Neural progenitor cell (in vitro differentiated cells): ENCODE measurements around the gene SPATA33. TPM values are rescaled to one million over a fixed set of nuclear protein-coding genes. Genes with fewer than 3 reads are reported as not detected.
"Not testable (repeated sequence)": the region's sequence is repeated elsewhere in the genome, so short reads cannot be mapped to it uniquely, and the experiment has no call there.

Source experiments
- DNase-seq: peaks from one replicate; pipeline ENCODE4 v3.0.0-alpha.2; 2016; ENCODE audit warnings: low spot score
- H2AFZ ChIP-seq: fragments of 200-600 bp; sonication (generic); replicated peaks from 2 replicates; pipeline ENCODE4 v1.6.1; 2016; ENCODE audit warnings: antibody characterized with exemption
- H3F3A ChIP-seq: fragments of 200-600 bp; sonication (generic); 2 replicates; pipeline ENCODE4 v1.6.1; 2016; ENCODE audit warnings: antibody characterized with exemption, low read depth
- H3K27ac ChIP-seq: fragments of 200-600 bp; sonication (generic); 2 replicates; pipeline ENCODE4 v1.5.1; 2016; ENCODE audit warnings: mild to moderate bottlenecking
- H3K27me3 ChIP-seq: fragments of 200-600 bp; sonication (generic); 2 replicates; pipeline ENCODE4 v1.6.1; 2016; ENCODE audit warnings: mild to moderate bottlenecking, moderate library complexity
- H3K36me3 ChIP-seq: fragments of 200-600 bp; sonication (generic); 2 replicates; pipeline ENCODE4 v1.5.1; 2016
- H3K4me1 ChIP-seq: fragments of 200-600 bp; sonication (generic); 2 replicates; pipeline ENCODE4 v1.6.1; 2016; ENCODE audit warnings: mixed run types
- H3K4me2 ChIP-seq: fragments of 200-600 bp; sonication (generic); 2 replicates; pipeline ENCODE4 v1.6.1; 2016
- H3K4me3 ChIP-seq: fragments of 200-600 bp; sonication (generic); 2 replicates; pipeline ENCODE4 v1.5.1; 2016
- H3K79me2 ChIP-seq: fragments of 200-600 bp; sonication (generic); 2 replicates; pipeline ENCODE4 v1.6.1; 2016; ENCODE audit warnings: low read depth
- H3K9ac ChIP-seq: fragments of 200-600 bp; sonication (generic); 2 replicates; pipeline ENCODE4 v1.6.1; 2016
- H3K9me3 ChIP-seq: fragments of 200-600 bp; sonication (generic); 2 replicates; pipeline ENCODE4 v1.5.1; 2016; ENCODE audit warnings: low read depth
- H4K20me1 ChIP-seq: fragments of 200-600 bp; sonication (generic); 2 replicates; pipeline ENCODE4 v1.6.1; 2016; ENCODE audit warnings: low read depth
- H3K27ac Mint-ChIP-seq: 3 replicates; pipeline ENCODE4 v1.8.0; 2021; ENCODE audit warnings: mixed read lengths
- H3K27me3 Mint-ChIP-seq: 2 replicates; pipeline ENCODE4 v1.8.0; 2022; ENCODE audit warnings: low read depth, mild to moderate bottlenecking, inconsistent platforms, moderate library complexity, mixed read lengths; ENCODE audit not compliant: insufficient read depth
- H3K36me3 Mint-ChIP-seq: 3 replicates; pipeline ENCODE4 v1.8.0; 2021; ENCODE audit warnings: mixed read lengths
- H3K4me1 Mint-ChIP-seq: 3 replicates; pipeline ENCODE4 v1.8.0; 2021; ENCODE audit warnings: mixed read lengths
- H3K4me3 Mint-ChIP-seq: 3 replicates; pipeline ENCODE4 v1.8.0; 2021; ENCODE audit warnings: mild to moderate bottlenecking, moderate library complexity, mixed read lengths
- H3K9me3 Mint-ChIP-seq: 3 replicates; pipeline ENCODE4 v1.8.0; 2020; ENCODE audit warnings: mixed read lengths
- EZH2 ChIP-seq: fragments of 200-600 bp; sonication (generic); IDR thresholded peaks from 2 replicates; pipeline ENCODE4 v1.6.1; 2017; ENCODE audit warnings: antibody characterized with exemption, mild to moderate bottlenecking, moderate library complexity
- EZH2phosphoT487 ChIP-seq: fragments of 200-600 bp; sonication (generic); IDR thresholded peaks from 2 replicates; pipeline ENCODE4 v1.6.1; 2017; ENCODE audit warnings: antibody characterized with exemption
- total RNA-seq: library from RNA; depleted of rRNA; stranded (reverse); fragments of >200 nt; gene quantifications from 2 replicates; pipeline ENCODE4 v1.2.3, GENCODE V29; 2015; ENCODE audit warnings: low replicate concordance
- TF ChIP-seq, protein P1 (sequence below): fragments of 200-600 bp; sonication (generic); IDR thresholded peaks from 2 replicates; pipeline ENCODE4 v1.5.1; 2017; ENCODE audit warnings: antibody characterized with exemption, mild to moderate bottlenecking

SPATA33 gene
- total RNA-seq, 1 donor from 2014 or later, result 14.1 TPM

DNA sequence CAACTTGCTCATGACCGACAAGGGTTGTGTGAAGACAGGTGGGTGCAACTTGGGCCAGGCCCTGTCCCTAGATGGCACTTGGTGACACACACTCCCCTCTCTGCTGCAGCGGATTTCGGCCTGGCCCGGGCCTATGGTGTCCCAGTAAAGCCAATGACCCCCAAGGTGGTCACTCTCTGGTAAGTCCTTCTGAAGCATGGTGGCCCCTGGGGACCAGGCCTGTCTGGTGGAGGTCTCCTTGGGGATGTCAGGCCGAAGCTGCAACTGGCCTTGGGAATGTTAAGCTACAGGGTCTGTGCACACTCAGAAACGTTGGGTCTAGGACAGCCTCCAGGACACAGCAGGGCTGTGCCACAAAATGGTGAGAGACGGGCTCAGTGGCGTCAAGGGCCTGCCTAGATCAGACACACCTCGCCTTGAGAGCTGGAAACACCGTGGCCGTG is 35.7 kb downstream of the SPATA33 start:
- Histone ChIP-seq H2AFZ (no peak overlapping the region), H3F3A (no peaks in the 10 kb centered on the region), H3K9me3 (no peaks in the 10 kb centered on the region), H3K4me2 (no peak overlapping the region), H3K36me3 (no peaks in the 10 kb centered on the region), H3K4me3 (no peak overlapping the region), H3K79me2 (peaks cover 17% of the 10 kb centered on the region), H3K9ac (no peak overlapping the region), H3K27me3 (no peaks in the 10 kb centered on the region), H3K27ac (no peak overlapping the region), H4K20me1 (no peaks in the 10 kb centered on the region), H3K4me1 (no peaks in the 10 kb centered on the region)
- TF ChIP-seq, protein P1, sequence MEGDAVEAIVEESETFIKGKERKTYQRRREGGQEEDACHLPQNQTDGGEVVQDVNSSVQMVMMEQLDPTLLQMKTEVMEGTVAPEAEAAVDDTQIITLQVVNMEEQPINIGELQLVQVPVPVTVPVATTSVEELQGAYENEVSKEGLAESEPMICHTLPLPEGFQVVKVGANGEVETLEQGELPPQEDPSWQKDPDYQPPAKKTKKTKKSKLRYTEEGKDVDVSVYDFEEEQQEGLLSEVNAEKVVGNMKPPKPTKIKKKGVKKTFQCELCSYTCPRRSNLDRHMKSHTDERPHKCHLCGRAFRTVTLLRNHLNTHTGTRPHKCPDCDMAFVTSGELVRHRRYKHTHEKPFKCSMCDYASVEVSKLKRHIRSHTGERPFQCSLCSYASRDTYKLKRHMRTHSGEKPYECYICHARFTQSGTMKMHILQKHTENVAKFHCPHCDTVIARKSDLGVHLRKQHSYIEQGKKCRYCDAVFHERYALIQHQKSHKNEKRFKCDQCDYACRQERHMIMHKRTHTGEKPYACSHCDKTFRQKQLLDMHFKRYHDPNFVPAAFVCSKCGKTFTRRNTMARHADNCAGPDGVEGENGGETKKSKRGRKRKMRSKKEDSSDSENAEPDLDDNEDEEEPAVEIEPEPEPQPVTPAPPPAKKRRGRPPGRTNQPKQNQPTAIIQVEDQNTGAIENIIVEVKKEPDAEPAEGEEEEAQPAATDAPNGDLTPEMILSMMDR, result no peak
- TF ChIP-seq EZH2, result no peak
- TF ChIP-seq EZH2phosphoT487, result no peak
- H3K27ac Mint-ChIP-seq, result no peak overlapping the region
- no peaks in the 10 kb centered on the region for H3K9me3 Mint-ChIP-seq
- H3K4me1 Mint-ChIP-seq, result peaks cover 2% of the 10 kb centered on the region
- no peak overlapping the region for H3K4me3 Mint-ChIP-seq
- peaks cover 10% of the 10 kb centered on the region for H3K36me3 Mint-ChIP-seq
- H3K27me3 Mint-ChIP-seq, result peaks cover 14% of the 10 kb centered on the region
- DNase-seq, result no peak

DNA sequence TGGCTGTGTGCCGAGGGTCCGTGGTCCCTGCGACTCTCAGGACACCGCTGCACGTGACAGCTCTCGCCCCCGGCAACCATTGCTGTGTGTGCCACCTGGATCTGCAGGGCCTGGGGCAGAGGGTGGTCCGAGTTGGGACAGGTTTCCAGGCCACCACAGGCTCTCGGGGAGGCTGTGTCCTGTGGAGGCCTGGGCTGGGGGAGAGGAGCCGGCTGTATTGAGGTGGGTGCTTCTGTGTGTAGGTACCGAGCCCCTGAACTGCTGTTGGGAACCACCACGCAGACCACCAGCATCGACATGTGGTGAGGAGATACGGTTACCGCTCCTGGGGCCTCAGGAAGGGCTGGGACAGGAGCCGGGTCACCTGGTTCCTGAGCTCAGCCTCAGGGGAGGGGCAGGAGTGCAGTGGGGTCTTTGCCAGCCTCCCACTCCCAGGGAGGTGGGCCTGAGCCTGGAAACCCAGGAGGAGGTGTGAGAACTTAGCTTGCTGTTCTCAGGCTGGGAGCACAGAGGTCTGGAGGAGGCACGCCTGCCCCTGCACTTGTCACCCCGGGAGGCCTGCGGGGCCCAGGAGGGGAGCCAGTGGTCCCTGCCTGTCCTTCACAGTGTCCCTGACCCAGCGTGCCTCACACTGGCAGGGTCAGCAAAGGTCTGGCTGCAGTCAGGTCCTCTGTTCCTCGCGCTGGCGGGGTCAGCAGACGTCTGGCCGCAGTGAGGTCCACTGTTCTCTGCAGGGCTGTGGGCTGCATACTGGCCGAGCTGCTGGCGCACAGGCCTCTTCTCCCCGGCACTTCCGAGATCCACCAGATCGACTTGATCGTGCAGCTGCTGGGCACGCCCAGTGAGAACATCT is 36.5 kb downstream of the SPATA33 start:
- peaks cover 12% of the 10 kb centered on the region for H3K36me3 Mint-ChIP-seq
- H3K4me3 ChIP-seq, result no peak overlapping the region
- no peaks in the 10 kb centered on the region for H3K9me3 ChIP-seq
- no peaks in the 10 kb centered on the region for H3K27me3 ChIP-seq
- H2AFZ ChIP-seq, result no peak overlapping the region
- no peak overlapping the region for H3K9ac ChIP-seq
- H3K4me1 Mint-ChIP-seq, result peaks cover 5% of the 10 kb centered on the region
- peaks cover 10% of the 10 kb centered on the region for H3K79me2 ChIP-seq
- H3K4me2 ChIP-seq, result no peak overlapping the region
- no peaks in the 10 kb centered on the region for H3K4me1 ChIP-seq
- H4K20me1 ChIP-seq, result peaks cover under 1% of the 10 kb centered on the region
- no peak overlapping the region for H3K27ac ChIP-seq
- H3K27ac Mint-ChIP-seq, result no peak overlapping the region
- no peaks in the 10 kb centered on the region for H3K9me3 Mint-ChIP-seq
- peaks cover 5% of the 10 kb centered on the region for H3F3A ChIP-seq
- peaks cover 16% of the 10 kb centered on the region for H3K27me3 Mint-ChIP-seq
- no peaks in the 10 kb centered on the region for H3K36me3 ChIP-seq
- DNase-seq, result no peak
- TF ChIP-seq, protein P1, result no peak
- TF ChIP-seq EZH2phosphoT487 (no peak), EZH2 (no peak)
- no peak overlapping the region for H3K4me3 Mint-ChIP-seq

DNA sequence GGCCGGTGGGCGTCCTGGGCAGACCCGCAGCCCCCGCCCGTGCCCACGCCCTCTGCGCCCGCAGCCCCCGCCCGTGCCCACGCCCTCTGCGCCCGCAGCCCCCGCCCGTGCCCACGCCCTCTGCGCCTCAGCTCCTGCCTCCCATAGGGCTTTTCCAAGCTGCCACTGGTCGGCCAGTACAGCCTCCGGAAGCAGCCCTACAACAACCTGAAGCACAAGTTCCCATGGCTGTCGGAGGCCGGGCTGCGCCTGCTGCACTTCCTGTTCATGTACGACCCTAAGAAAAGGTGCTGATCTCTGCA is 37.1 kb downstream of the SPATA33 start:
- H3K36me3 Mint-ChIP-seq, result peaks cover 14% of the 10 kb centered on the region
- not testable (repeated sequence) for H3K27ac Mint-ChIP-seq, H3K36me3 ChIP-seq

More for the DNA sequence above, 37.1 kb downstream of the SPATA33 start:
- Mint-ChIP-seq H3K27me3 (peaks cover 17% of the 10 kb centered on the region), H3K4me3 (peak overlapping the region; percentile 35)
- not testable (repeated sequence) for H4K20me1 ChIP-seq, DNase-seq, H3K9me3 ChIP-seq, H3K27me3 ChIP-seq, H3K27ac ChIP-seq, H3K9ac ChIP-seq, H3K79me2 ChIP-seq, H3K9me3 Mint-ChIP-seq, H3K4me1 ChIP-seq, H3K4me2 ChIP-seq, H3K4me3 ChIP-seq, H3K4me1 Mint-ChIP-seq, H2AFZ ChIP-seq
- peaks cover 11% of the 10 kb centered on the region for H3F3A ChIP-seq
